ENCODE measurements around the gene COX6A1. TPM values are rescaled to one million over a fixed set of nuclear protein-coding genes. Genes with fewer than 3 reads are reported as not detected.

The COX6A1 gene
- total RNA-seq, 1 experiment from 2014 or later = 475 TPM

DNA sequence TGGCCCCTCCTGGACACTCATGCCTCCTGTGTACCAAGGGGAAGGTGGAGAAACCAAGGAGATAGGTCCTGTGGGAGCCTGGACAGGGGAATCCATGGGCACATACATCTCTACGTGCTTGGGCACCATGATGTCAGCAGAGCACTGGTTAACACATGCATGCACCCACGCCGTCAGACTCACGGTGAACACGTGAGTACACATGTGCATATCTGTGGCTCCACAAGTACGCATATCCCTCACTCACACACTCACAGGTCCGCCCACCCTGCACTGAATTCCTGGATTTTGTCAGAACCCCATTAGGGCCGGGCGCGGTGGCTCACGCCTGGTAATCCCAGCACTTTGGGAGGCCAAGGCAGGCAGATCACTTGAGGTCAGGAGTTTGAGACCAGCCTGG is 29.1 kb upstream of the COX6A1 start:
- Mint-ChIP-seq H3K4me3 (ENCODE audit: unreplicated experiment) (no peak overlapping the region), H3K9me3 (ENCODE audit: unreplicated experiment) (no peaks in the 10 kb centered on the region), H3K27ac (ENCODE audit: low read depth, unreplicated experiment) (no peak overlapping the region), H3K4me1 (ENCODE audit: insufficient read depth, unreplicated experiment) (no peaks in the 10 kb centered on the region), H3K36me3 (ENCODE audit: insufficient read depth, unreplicated experiment) (no peaks in the 10 kb centered on the region), H3K27me3 (ENCODE audit: insufficient read depth, unreplicated experiment) (no peaks in the 10 kb centered on the region)
- TF ChIP-seq, protein P1, sequence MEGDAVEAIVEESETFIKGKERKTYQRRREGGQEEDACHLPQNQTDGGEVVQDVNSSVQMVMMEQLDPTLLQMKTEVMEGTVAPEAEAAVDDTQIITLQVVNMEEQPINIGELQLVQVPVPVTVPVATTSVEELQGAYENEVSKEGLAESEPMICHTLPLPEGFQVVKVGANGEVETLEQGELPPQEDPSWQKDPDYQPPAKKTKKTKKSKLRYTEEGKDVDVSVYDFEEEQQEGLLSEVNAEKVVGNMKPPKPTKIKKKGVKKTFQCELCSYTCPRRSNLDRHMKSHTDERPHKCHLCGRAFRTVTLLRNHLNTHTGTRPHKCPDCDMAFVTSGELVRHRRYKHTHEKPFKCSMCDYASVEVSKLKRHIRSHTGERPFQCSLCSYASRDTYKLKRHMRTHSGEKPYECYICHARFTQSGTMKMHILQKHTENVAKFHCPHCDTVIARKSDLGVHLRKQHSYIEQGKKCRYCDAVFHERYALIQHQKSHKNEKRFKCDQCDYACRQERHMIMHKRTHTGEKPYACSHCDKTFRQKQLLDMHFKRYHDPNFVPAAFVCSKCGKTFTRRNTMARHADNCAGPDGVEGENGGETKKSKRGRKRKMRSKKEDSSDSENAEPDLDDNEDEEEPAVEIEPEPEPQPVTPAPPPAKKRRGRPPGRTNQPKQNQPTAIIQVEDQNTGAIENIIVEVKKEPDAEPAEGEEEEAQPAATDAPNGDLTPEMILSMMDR (IDR thresholded peaks at IDR 0.05; ENCODE audit: unreplicated experiment) = no peak
- intact Hi-C loops (cut with micrococcal nuclease) = no loop called here
- no TSS peak for BruUV-seq (replicated peaks)
- ChIA-PET CTCF (no interaction called here), POLR2A (no interaction called here)
- DNase-seq (ENCODE audit: unreplicated experiment) = no peak

DNA sequence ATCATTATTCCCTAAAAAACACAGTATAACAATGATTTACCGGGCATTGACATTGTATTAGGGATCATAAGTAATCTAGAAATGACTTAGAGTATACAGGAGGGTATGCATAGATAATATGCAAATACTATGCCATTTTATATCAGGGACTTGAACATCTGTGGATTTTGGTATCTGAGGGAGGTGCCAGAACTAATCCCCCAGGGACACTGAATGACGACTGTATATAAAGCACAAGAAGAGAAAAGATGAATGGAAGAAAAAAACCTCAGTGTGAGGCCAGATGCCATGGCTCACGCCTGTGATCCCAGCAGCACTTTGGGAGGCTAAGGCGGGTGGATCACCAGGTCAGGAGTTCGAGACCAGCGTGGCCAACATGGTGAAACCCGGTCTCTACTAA is 25.5 kb upstream of the COX6A1 start:
- Mint-ChIP-seq H3K27me3 (ENCODE audit: insufficient read depth, unreplicated experiment) (no peaks in the 10 kb centered on the region), H3K4me3 (ENCODE audit: unreplicated experiment) (no peak overlapping the region), H3K27ac (ENCODE audit: low read depth, unreplicated experiment) (no peak overlapping the region), H3K36me3 (ENCODE audit: insufficient read depth, unreplicated experiment) (no peaks in the 10 kb centered on the region), H3K9me3 (ENCODE audit: unreplicated experiment) (no peaks in the 10 kb centered on the region), H3K4me1 (ENCODE audit: insufficient read depth, unreplicated experiment) (no peaks in the 10 kb centered on the region)
- TF ChIP-seq, protein P1 (IDR thresholded peaks at IDR 0.05; ENCODE audit: unreplicated experiment) = no peak
- DNase-seq (ENCODE audit: unreplicated experiment) = no peak
- no TSS peak for BruUV-seq (replicated peaks)
- CTCF ChIA-PET = interaction anchor here (0.6 kb wide), 1 partner anchor 57 kb away, joined by 3 read pairs; no protein-coding TSS in a partner anchor
- POLR2A ChIA-PET = interaction anchor here (1.2 kb wide), 1 partner anchor 32 kb away, joined by 3 read pairs; no protein-coding TSS in a partner anchor
- intact Hi-C loops (cut with micrococcal nuclease) = no loop called here

- no peak for DNase-seq (ENCODE audit: unreplicated experiment)
- BruUV-seq (replicated peaks) = no TSS peak
- intact Hi-C loops (cut with micrococcal nuclease) = no loop called here
- Mint-ChIP-seq H3K27ac (ENCODE audit: low read depth, unreplicated experiment) (no peak overlapping the region), H3K4me3 (ENCODE audit: unreplicated experiment) (no peak overlapping the region), H3K4me1 (ENCODE audit: insufficient read depth, unreplicated experiment) (no peaks in the 10 kb centered on the region), H3K27me3 (ENCODE audit: insufficient read depth, unreplicated experiment) (no peaks in the 10 kb centered on the region), H3K36me3 (ENCODE audit: insufficient read depth, unreplicated experiment) (no peaks in the 10 kb centered on the region), H3K9me3 (ENCODE audit: unreplicated experiment) (no peaks in the 10 kb centered on the region)
- CTCF ChIA-PET = no interaction called here
- POLR2A ChIA-PET = interaction anchor here (0.6 kb wide), 1 partner anchor 9 kb away, joined by 3 read pairs; no protein-coding TSS in a partner anchor
- TF ChIP-seq, protein P1 (IDR thresholded peaks at IDR 0.05; ENCODE audit: unreplicated experiment) = no peak
Measured at GRCh38 chr12:120413901-120414695, 23.8 kb upstream of the COX6A1 start.

GRCh38 chr12:120416490-120417216 is 21.3 kb upstream of the COX6A1 start:
- no peaks in the 10 kb centered on the region for H3K9me3 Mint-ChIP-seq (ENCODE audit: unreplicated experiment)
- no peaks in the 10 kb centered on the region for H3K36me3 Mint-ChIP-seq (ENCODE audit: insufficient read depth, unreplicated experiment)
- H3K4me1 Mint-ChIP-seq (ENCODE audit: insufficient read depth, unreplicated experiment) = no peaks in the 10 kb centered on the region
- intact Hi-C loops (cut with micrococcal nuclease) = no loop called here
- no peak for DNase-seq (ENCODE audit: unreplicated experiment)
- BruUV-seq (replicated peaks) = no TSS peak
- H3K4me3 Mint-ChIP-seq (ENCODE audit: unreplicated experiment) = no peak overlapping the region
- no peak overlapping the region for H3K27ac Mint-ChIP-seq (ENCODE audit: low read depth, unreplicated experiment)
- TF ChIP-seq, protein P1 (IDR thresholded peaks at IDR 0.05; ENCODE audit: unreplicated experiment) = no peak
- POLR2A ChIA-PET = interaction anchor here (1.0 kb wide), 1 partner anchor 21 kb away, joined by 3 read pairs; no protein-coding TSS in a partner anchor
- CTCF ChIA-PET = interaction anchor here (0.6 to 4.4 kb wide), 2 partner anchors 13 to 614 kb away, joined by 3 to 32 read pairs; no protein-coding TSS in a partner anchor
- H3K27me3 Mint-ChIP-seq (ENCODE audit: insufficient read depth, unreplicated experiment) = no peaks in the 10 kb centered on the region
